ENCODE data around the gene KCNIP4. TPM values are rescaled to one million over a fixed set of nuclear protein-coding genes. Genes with fewer than 3 reads are reported as not detected.

The KCNIP4 gene
- total RNA-seq, 1 donor from 2014 or later = not detected

DNA sequence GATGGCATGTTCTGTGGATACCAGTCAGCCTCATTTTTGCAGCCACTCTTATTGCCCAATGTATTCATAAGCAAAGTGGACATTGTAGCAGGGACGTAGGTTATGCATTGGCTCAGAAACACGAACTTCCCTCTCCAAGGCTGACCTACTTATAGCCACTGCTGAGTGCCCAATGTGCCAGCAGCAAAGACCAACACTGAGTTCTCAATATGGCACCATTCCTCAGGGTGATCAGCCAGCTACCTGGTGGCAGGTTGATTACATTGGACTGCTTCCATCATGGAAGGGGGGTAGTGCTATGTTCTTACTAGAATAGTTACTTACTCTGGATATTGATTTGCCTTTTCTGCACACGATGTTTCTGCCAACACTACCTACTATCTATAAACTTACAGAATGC is 306.9 kb downstream of the KCNIP4 start:
- peaks cover 2% of the 10 kb centered on the region for H3K9me3 Mint-ChIP-seq (ENCODE audit: low read depth)
- no peaks in the 10 kb centered on the region for H3K27me3 Mint-ChIP-seq (ENCODE audit: low read depth)
- DNase-seq (ENCODE audit: low spot score) = no peak
- no peaks in the 10 kb centered on the region for H3K4me1 Mint-ChIP-seq (ENCODE audit: low read depth)
- H3K27ac Mint-ChIP-seq (ENCODE audit: unreplicated experiment) = no peak overlapping the region
- H3K36me3 Mint-ChIP-seq (ENCODE audit: low read depth) = no peaks in the 10 kb centered on the region
- H3K4me3 Mint-ChIP-seq (ENCODE audit: unreplicated experiment) = no peak overlapping the region
- TF ChIP-seq, protein P1, sequence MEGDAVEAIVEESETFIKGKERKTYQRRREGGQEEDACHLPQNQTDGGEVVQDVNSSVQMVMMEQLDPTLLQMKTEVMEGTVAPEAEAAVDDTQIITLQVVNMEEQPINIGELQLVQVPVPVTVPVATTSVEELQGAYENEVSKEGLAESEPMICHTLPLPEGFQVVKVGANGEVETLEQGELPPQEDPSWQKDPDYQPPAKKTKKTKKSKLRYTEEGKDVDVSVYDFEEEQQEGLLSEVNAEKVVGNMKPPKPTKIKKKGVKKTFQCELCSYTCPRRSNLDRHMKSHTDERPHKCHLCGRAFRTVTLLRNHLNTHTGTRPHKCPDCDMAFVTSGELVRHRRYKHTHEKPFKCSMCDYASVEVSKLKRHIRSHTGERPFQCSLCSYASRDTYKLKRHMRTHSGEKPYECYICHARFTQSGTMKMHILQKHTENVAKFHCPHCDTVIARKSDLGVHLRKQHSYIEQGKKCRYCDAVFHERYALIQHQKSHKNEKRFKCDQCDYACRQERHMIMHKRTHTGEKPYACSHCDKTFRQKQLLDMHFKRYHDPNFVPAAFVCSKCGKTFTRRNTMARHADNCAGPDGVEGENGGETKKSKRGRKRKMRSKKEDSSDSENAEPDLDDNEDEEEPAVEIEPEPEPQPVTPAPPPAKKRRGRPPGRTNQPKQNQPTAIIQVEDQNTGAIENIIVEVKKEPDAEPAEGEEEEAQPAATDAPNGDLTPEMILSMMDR (IDR thresholded peaks at IDR 0.05) = no peak

DNA sequence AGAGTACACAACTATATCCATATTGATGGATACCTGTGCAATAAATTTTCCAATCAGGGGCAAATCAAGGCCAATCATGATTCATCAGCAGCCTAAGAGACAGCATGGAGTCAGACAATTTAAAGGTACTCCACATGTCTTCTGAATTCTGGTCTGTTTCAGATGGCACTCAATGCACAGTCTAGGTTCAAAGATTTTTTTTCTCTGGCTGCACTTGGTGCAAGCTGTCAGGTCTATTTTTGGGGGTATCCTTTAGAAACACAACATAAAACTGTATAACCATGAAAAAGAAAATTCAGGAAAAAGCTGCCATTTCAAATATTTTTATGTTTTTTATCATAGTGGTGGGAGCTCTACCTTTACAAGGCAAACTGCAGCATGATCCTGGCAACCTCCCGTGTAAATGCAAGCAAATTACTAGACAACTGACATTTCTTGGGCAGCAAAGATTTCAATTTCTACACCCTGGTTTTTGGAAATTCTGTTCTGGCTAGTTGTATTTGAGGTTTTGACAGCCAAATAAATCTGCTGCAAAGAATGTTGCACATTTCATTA is 310.3 kb downstream of the KCNIP4 start:
- DNase-seq (ENCODE audit: low spot score) = no peak
- no peaks in the 10 kb centered on the region for H3K27me3 Mint-ChIP-seq (ENCODE audit: low read depth)
- H3K9me3 Mint-ChIP-seq (ENCODE audit: low read depth) = peaks cover 2% of the 10 kb centered on the region
- H3K4me3 Mint-ChIP-seq (ENCODE audit: unreplicated experiment) = no peak overlapping the region
- no peaks in the 10 kb centered on the region for H3K4me1 Mint-ChIP-seq (ENCODE audit: low read depth)
- H3K36me3 Mint-ChIP-seq (ENCODE audit: low read depth) = no peaks in the 10 kb centered on the region
- no peak overlapping the region for H3K27ac Mint-ChIP-seq (ENCODE audit: unreplicated experiment)
- TF ChIP-seq, protein P1 (IDR thresholded peaks at IDR 0.05) = no peak

GRCh38 chr4:21628916-21629610 is 319.5 kb downstream of the KCNIP4 start:
- H3K9me3 Mint-ChIP-seq (ENCODE audit: low read depth) = no peaks in the 10 kb centered on the region
- no peaks in the 10 kb centered on the region for H3K36me3 Mint-ChIP-seq (ENCODE audit: low read depth)

DNA sequence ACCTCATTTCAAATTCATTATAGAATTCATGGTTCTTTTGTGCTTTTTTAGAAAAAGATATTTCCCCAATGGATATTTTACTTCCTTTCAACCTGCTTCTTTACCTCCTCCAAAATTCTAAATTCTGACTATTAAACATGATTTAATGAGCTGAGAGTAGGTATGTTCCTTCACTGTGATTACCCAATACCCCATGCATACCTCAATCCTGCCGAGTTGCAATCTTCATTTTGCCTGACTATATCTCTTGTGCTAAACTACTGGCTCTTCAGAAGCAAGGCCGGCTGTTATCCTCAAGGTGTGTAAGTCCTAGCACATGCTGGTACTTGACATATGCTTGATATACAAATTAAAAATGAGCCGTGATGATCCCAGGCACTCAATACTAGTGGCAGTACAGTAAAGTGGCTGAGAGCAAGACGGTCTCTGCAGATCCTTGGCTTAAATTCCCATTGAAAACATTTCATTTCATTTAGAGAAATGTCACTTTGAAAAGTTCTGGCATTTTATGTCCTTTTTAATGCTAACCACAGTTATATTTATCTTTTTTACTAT is 320.4 kb downstream of the KCNIP4 start:
- Mint-ChIP-seq H3K36me3 (ENCODE audit: low read depth) (no peaks in the 10 kb centered on the region), H3K4me3 (ENCODE audit: unreplicated experiment) (no peak overlapping the region), H3K27ac (ENCODE audit: unreplicated experiment) (no peak overlapping the region), H3K4me1 (ENCODE audit: low read depth) (no peaks in the 10 kb centered on the region), H3K9me3 (ENCODE audit: low read depth) (no peaks in the 10 kb centered on the region), H3K27me3 (ENCODE audit: low read depth) (no peaks in the 10 kb centered on the region)
- DNase-seq (ENCODE audit: low spot score) = no peak
- TF ChIP-seq, protein P1 (IDR thresholded peaks at IDR 0.05) = no peak

More at GRCh38 chr4:21628916-21629610, 319.5 kb downstream of the KCNIP4 start:
- Mint-ChIP-seq H3K27me3 (ENCODE audit: low read depth) (no peaks in the 10 kb centered on the region), H3K4me3 (ENCODE audit: unreplicated experiment) (no peak overlapping the region), H3K4me1 (ENCODE audit: low read depth) (no peaks in the 10 kb centered on the region), H3K27ac (ENCODE audit: unreplicated experiment) (no peak overlapping the region)
- no peak for DNase-seq (ENCODE audit: low spot score)
- TF ChIP-seq, protein P1 (IDR thresholded peaks at IDR 0.05) = no peak

DNA sequence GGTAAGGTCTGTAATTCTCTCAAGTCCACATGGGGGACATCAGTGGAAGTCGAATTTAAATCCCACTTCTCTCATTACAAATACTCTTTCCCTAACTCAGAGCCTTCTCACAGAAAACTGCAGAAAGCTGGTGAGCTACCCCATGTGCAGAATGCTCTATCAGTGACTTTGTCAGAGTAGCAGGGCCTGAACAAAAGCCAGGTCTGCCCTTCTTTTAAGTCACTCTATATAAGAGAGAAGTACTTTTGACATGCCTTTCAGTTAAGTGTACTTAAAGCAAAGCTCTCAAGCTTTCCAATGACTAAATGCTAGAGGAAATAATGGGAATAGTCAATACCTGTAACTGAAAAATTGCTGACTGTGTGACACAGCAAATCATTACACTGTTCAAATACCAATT is 323.1 kb downstream of the KCNIP4 start:
- Mint-ChIP-seq H3K27me3 (ENCODE audit: low read depth) (no peaks in the 10 kb centered on the region), H3K9me3 (ENCODE audit: low read depth) (no peaks in the 10 kb centered on the region), H3K27ac (ENCODE audit: unreplicated experiment) (no peak overlapping the region), H3K4me3 (ENCODE audit: unreplicated experiment) (no peak overlapping the region), H3K4me1 (ENCODE audit: low read depth) (no peaks in the 10 kb centered on the region), H3K36me3 (ENCODE audit: low read depth) (no peaks in the 10 kb centered on the region)
- DNase-seq (ENCODE audit: low spot score) = no peak
- TF ChIP-seq, protein P1 (IDR thresholded peaks at IDR 0.05) = no peak
